Astrocyte of the cerebellum (primary cell): ENCODE results near the gene KSR2.

Experiments
- DNase-seq: peaks from one replicate; pipeline ENCODE4 v3.0.0-alpha.2; 2011; ENCODE audit warnings: low read depth
- H3K4me3 ChIP-seq: 2 replicates; pipeline ENCODE4 v1.5.1; 2011; ENCODE audit warnings: mild to moderate bottlenecking, low read depth, low read length, moderate library complexity
- in situ Hi-C: cut with HindIII; loops from 2 replicates; pipeline ENCODE4 v1.10.0; 2017; ENCODE audit warnings: low sequenced_read_pairs
- TF ChIP-seq, protein P1 (sequence below): IDR thresholded peaks from 2 replicates; pipeline ENCODE4 v1.5.1; 2012; ENCODE audit warnings: low read length, low read depth, moderate library complexity, mild to moderate bottlenecking; ENCODE audit errors: missing control alignments

Gene KSR2

DNA sequence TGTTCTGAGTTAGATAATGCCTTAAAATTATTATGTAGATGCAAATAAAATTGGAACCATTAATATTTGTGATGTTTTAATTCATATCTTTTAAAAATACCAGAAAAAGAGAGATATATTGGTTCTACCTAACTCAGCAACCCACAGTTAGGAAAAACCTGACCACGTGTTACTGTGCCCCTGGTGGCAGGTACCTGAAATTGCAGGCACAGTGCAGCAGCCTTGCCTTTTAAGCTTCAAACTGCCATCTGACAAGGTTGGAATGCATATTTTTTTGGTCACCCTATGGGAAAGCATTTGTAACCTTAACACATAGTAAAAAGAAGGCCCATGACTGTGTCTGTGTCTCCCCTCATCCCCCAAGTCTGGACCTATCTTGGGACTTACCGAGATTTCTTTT lies 498.0 kb downstream of the KSR2 start:
- TF ChIP-seq, protein P1, sequence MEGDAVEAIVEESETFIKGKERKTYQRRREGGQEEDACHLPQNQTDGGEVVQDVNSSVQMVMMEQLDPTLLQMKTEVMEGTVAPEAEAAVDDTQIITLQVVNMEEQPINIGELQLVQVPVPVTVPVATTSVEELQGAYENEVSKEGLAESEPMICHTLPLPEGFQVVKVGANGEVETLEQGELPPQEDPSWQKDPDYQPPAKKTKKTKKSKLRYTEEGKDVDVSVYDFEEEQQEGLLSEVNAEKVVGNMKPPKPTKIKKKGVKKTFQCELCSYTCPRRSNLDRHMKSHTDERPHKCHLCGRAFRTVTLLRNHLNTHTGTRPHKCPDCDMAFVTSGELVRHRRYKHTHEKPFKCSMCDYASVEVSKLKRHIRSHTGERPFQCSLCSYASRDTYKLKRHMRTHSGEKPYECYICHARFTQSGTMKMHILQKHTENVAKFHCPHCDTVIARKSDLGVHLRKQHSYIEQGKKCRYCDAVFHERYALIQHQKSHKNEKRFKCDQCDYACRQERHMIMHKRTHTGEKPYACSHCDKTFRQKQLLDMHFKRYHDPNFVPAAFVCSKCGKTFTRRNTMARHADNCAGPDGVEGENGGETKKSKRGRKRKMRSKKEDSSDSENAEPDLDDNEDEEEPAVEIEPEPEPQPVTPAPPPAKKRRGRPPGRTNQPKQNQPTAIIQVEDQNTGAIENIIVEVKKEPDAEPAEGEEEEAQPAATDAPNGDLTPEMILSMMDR: peak; percentile 25
- H3K4me3 ChIP-seq: no peak overlapping the region
- in situ Hi-C loops: no loop called here
- DNase-seq: no peak

GRCh38 chr12:117469883-117470483 lies 498.8 kb downstream of the KSR2 start:
- in situ Hi-C loops: loop anchor here (5.0 kb wide), 1 partner anchor 67 kb away; no protein-coding TSS in a partner anchor
- no peak for DNase-seq
- TF ChIP-seq, protein P1: no peak
- H3K4me3 ChIP-seq: no peak overlapping the region

GRCh38 chr12:117468016-117468415 lies 500.8 kb downstream of the KSR2 start:
- no peak overlapping the region for H3K4me3 ChIP-seq
- DNase-seq: no peak
- TF ChIP-seq, protein P1: no peak
- in situ Hi-C loops: loop anchor here (5.0 kb wide), 1 partner anchor 69 kb away; no protein-coding TSS in a partner anchor

DNA sequence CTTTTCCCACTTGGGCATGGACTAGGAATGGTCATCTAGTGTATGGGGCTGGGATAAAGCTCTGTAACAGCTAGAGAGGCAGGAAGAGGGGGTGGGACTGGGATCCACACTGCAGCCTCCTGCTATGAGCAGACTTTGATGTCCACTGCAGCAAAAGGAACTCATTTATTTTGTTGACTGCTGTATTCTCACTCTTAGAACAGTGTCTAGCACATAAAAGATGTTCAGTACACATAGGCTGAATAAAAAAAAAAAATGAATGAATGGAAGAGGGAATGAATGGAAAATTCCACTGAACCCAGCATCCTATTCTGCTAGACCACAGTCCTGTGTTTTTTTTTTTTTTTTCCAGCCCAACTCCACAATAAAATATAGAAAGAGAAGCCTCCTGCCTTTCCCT lies 501.2 kb downstream of the KSR2 start:
- in situ Hi-C loops: loop anchor here (5.0 kb wide), 1 partner anchor 70 kb away; no protein-coding TSS in a partner anchor
- TF ChIP-seq, protein P1: no peak
- H3K4me3 ChIP-seq: no peak overlapping the region
- DNase-seq: no peak

DNA sequence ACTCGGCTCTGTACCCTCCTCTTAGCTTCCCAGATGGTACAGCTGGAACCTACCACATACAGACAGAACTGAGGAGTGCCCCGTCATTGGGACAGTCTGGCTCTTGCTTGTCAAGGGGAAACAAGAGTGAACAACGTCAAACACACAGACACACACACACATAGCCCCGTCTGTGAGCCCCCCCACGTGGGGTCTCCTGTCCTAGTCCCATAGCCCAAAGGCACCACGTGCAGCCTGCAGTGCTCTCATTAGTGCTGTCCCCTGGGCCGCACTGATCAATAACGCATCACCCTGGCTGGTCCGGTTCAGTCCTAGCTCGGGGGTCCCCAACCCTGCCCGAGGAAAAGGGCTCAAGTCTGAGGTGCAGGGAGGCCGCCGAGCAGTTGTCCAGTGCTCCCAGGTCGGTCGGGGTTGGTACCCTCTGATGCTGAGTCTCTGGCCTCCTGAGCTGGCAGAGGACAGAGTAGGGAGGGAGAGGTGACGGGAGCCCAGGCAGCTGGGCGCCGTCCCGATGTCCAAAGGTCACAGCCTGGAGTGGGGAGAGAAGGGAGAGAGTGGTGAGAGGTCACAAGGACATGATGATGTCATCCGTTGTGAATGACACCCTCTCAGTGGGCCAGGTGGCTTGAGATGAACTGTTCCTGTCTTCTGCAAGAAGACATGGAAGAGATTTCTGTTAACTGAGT lies 502.0 kb downstream of the KSR2 start:
- TF ChIP-seq, protein P1: no peak
- no peak for DNase-seq
- H3K4me3 ChIP-seq: no peak overlapping the region
- in situ Hi-C loops: loop anchor here (5.0 kb wide), 1 partner anchor 70 kb away; no protein-coding TSS in a partner anchor

- in situ Hi-C loops: no loop called here
- no peak for DNase-seq
- TF ChIP-seq, protein P1: no peak
- H3K4me3 ChIP-seq: no peak overlapping the region
These were observed 507.1 kb downstream of the KSR2 start for GRCh38 chr12:117461732-117462131.
